Mammary epithelial cell (primary cell): ENCODE measurements around the gene GALNT17.

Experiments used
- EZH2 ChIP-seq: IDR thresholded peaks from 2 replicates; pipeline ENCODE4 v1.6.1; 2012; ENCODE audit warnings: low read length, inconsistent platforms, borderline replicate concordance
- TF ChIP-seq, protein P1 (sequence below), 2 donors: IDR thresholded peaks in 1 of 2; conservative IDR thresholded peaks in 1 of 2; 2 replicates each; pipeline ENCODE4 v1.5.1; 2011 to 2012; ENCODE audit warnings: inconsistent platforms in 2 of 2, low read length in 2 of 2, mild to moderate bottlenecking in 2 of 2, control low read depth in 1 of 2, low read depth in 1 of 2; ENCODE audit not compliant: insufficient read depth in 1 of 2; ENCODE audit errors: extremely low read depth in 1 of 2

DNA sequence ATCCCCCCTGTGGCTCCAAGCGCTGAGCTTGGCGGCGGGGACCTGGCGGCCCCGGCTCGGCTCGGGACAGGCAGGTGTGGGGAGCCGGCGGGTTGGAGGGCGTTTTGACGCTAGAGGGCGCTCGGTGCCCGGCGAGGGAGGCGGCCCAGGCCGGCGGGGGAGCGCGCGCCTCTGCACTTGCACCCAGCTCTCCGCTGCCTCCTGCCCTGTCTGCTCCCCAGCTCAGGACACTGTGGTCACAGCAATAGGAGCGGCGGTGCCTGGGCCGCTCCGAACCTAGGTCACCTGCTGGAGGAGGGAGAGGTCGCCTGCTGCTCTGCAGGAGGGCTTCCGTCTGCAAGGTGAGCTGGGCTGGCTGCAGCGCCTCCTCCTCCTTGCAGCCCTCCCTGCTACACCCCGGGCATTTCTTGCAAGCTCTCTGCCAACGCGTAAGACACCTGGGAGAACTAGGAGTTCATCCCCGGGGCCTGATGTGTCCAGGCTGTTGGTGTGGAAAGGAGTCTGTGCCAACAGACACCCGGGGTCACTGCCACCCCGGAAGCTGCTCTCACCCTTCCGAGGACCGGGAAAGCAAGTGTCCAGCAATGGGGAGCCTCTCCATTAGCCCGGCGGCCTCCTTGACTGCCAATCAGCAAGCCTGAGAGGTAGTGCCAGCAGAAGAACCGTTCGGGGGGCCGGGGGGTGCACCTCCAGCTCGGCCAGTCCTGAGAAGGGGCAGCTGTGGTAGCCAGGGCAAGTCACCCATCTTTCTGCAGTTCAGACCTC is 620.4 kb downstream of the GALNT17 start:
- TF ChIP-seq, protein P1, sequence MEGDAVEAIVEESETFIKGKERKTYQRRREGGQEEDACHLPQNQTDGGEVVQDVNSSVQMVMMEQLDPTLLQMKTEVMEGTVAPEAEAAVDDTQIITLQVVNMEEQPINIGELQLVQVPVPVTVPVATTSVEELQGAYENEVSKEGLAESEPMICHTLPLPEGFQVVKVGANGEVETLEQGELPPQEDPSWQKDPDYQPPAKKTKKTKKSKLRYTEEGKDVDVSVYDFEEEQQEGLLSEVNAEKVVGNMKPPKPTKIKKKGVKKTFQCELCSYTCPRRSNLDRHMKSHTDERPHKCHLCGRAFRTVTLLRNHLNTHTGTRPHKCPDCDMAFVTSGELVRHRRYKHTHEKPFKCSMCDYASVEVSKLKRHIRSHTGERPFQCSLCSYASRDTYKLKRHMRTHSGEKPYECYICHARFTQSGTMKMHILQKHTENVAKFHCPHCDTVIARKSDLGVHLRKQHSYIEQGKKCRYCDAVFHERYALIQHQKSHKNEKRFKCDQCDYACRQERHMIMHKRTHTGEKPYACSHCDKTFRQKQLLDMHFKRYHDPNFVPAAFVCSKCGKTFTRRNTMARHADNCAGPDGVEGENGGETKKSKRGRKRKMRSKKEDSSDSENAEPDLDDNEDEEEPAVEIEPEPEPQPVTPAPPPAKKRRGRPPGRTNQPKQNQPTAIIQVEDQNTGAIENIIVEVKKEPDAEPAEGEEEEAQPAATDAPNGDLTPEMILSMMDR (conservative IDR thresholded peaks at IDR 0.05 in 1 of 2, IDR thresholded peaks at IDR 0.05 in 1 of 2; ENCODE audit: extremely low read depth in 1 of 2, insufficient read depth in 1 of 2, low read depth in 1 of 2, low read length in 2 of 2) = peak; percentile 13 to 53
- TF ChIP-seq EZH2 = no peak
